ENCODE data around the gene THSD4.

GRCh38 chr15:71180986-71181853 is 65.9 kb downstream of the THSD4 start:
- TF ChIP-seq, protein P1, sequence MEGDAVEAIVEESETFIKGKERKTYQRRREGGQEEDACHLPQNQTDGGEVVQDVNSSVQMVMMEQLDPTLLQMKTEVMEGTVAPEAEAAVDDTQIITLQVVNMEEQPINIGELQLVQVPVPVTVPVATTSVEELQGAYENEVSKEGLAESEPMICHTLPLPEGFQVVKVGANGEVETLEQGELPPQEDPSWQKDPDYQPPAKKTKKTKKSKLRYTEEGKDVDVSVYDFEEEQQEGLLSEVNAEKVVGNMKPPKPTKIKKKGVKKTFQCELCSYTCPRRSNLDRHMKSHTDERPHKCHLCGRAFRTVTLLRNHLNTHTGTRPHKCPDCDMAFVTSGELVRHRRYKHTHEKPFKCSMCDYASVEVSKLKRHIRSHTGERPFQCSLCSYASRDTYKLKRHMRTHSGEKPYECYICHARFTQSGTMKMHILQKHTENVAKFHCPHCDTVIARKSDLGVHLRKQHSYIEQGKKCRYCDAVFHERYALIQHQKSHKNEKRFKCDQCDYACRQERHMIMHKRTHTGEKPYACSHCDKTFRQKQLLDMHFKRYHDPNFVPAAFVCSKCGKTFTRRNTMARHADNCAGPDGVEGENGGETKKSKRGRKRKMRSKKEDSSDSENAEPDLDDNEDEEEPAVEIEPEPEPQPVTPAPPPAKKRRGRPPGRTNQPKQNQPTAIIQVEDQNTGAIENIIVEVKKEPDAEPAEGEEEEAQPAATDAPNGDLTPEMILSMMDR (IDR thresholded peaks at IDR 0.05): no peak
- no peak for TF ChIP-seq POLR2A (IDR thresholded peaks at IDR 0.05)
